ENCODE measurements around the gene SDK1.

- TF ChIP-seq NFATC4 (CRISPR knock-in tag; IDR thresholded peaks at IDR 0.05) (no peak), MAX (CRISPR knock-in tag; IDR thresholded peaks at IDR 0.05) (no peak), CTCF (IDR thresholded peaks at IDR 0.05) (no peak), TEAD1 (CRISPR knock-in tag; IDR thresholded peaks at IDR 0.05) (no peak)
These were observed 239.6 kb downstream of the SDK1 start for GRCh38 chr7:3540456-3541220.

Measured in WTC11 (cell line).